ENCODE measurements around the gene TSPEAR. TPM values are rescaled to one million over a fixed set of nuclear protein-coding genes. Genes with fewer than 3 reads are reported as not detected.

The TSPEAR gene
- total RNA-seq, 2 donors from 2014 or later: not detected

DNA sequence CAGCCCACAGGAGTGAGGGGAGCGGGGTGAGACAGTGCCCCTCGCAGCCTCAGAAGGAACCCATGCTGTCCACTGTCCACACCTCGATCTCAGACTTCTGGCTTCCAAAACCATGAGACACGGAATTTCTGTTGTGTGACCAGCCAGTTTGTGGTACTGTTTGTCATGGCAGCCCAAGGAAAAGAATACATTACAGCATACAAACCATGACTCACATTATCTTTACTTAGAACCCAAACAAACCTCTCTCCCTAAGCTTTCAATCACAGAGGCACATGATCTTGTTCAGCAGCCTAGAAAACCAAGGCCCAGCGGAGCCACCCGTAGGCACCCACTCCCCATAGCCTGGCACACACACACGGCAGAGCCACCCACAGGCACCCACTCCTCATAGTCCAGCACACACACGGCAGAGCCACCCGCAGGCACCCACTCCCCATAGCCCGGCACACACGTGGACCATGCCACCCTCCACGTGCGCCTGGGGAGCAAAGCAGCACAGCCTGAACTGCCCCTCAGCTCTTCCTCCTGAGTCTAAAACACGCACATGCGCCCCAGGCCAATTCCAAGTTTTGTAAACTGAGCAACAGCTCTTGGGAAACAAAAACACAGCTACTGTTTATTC lies 138.3 kb downstream of the TSPEAR start:
- no peaks in the 10 kb centered on the region for H3K36me3 ChIP-seq
- no peaks in the 10 kb centered on the region for H3K27me3 ChIP-seq (replicated peaks; ENCODE audit: insufficient read depth)
- TF ChIP-seq, protein P1, sequence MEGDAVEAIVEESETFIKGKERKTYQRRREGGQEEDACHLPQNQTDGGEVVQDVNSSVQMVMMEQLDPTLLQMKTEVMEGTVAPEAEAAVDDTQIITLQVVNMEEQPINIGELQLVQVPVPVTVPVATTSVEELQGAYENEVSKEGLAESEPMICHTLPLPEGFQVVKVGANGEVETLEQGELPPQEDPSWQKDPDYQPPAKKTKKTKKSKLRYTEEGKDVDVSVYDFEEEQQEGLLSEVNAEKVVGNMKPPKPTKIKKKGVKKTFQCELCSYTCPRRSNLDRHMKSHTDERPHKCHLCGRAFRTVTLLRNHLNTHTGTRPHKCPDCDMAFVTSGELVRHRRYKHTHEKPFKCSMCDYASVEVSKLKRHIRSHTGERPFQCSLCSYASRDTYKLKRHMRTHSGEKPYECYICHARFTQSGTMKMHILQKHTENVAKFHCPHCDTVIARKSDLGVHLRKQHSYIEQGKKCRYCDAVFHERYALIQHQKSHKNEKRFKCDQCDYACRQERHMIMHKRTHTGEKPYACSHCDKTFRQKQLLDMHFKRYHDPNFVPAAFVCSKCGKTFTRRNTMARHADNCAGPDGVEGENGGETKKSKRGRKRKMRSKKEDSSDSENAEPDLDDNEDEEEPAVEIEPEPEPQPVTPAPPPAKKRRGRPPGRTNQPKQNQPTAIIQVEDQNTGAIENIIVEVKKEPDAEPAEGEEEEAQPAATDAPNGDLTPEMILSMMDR (IDR thresholded peaks at IDR 0.05): no peak
- no peak for DNase-seq (ENCODE audit: low spot score)
- peaks cover 6% of the 10 kb centered on the region for H3K9me3 ChIP-seq
- no peaks in the 10 kb centered on the region for H3K4me1 ChIP-seq (ENCODE audit: control insufficient read depth in 1 of 2, low read depth in 2 of 2)
- H3K4me3 ChIP-seq: no peak overlapping the region
- no peak overlapping the region for H3K27ac ChIP-seq
- ATAC-seq (ENCODE audit: insufficient number of reproducible peaks, low FRiP score, low read depth): no peak

DNA sequence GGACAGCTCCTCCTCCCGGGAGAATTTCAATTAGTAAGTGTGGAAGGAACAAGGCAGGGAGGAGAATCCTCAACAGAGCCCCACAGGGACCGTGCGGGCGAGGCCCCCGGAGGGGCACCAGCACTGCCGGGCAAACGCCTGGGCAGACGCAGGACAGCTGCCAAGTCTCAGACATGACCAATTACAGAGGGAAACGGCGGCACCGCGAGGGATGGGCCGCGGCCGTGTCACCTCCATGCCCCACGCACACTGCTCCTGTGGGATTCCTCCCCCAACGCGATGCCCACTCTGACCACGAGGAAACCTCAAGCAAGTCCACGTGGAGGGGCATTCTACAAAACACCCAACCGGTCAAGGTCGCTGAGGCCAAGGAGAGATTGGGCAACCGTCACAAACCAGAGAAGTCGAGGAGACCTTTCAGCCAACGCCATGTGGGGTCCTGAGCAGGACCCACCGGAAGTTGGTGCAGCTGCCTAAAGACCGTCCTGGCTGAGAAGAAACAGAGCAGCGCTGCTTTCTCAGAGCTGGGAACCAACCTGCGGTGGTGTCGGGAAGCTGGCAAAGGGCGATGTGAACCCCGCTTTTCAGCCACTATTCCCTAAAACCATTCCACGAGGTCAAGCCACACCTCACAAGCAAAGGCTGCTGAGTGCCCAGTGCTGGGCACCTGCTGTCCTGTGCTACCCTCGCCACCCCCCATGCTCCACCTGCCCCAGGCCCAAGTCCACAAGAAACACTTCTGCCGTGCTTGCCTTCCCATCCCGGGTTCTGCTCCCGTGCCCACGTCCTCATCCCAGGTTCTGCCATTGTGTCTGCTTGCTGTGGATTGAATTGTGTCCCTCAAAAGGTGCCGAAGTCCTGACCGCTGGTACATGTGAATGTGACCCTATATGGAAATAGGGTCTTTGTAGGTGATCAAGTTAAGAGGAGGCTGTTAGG lies 139.3 kb downstream of the TSPEAR start:
- Histone ChIP-seq H3K4me3 (no peak overlapping the region), H3K27me3 (replicated peaks; ENCODE audit: insufficient read depth) (no peaks in the 10 kb centered on the region), H3K4me1 (ENCODE audit: control insufficient read depth in 1 of 2, low read depth in 2 of 2) (no peaks in the 10 kb centered on the region), H3K36me3 (no peaks in the 10 kb centered on the region), H3K9me3 (peaks cover 6% of the 10 kb centered on the region), H3K27ac (no peak overlapping the region)
- TF ChIP-seq, protein P1 (IDR thresholded peaks at IDR 0.05): no peak
- ATAC-seq (ENCODE audit: insufficient number of reproducible peaks, low FRiP score, low read depth): no peak
- no peak for DNase-seq (ENCODE audit: low spot score)

DNA sequence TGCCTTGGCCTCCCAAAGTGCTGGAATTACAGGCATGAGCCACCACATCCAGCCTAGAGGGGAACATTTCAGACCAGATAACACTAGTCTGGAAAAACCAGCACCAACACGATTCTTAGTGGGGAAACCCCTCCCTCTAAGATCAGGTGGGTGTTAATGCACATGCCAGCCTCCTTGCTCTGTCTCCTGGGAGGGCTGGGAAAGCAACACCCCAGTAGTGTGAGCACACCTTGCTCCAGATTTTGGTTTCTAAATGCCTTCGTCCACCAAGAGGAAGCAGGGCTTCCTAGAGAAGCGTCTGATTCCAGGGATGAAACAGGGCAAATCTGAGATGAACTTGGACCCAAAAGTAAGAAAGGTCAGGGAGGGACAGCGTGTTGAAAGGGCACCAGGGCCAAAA lies 140.1 kb downstream of the TSPEAR start:
- no peak overlapping the region for H3K4me3 ChIP-seq
- TF ChIP-seq, protein P1 (IDR thresholded peaks at IDR 0.05): no peak
- DNase-seq (ENCODE audit: low spot score): no peak
- H3K36me3 ChIP-seq: no peaks in the 10 kb centered on the region
- no peaks in the 10 kb centered on the region for H3K4me1 ChIP-seq (ENCODE audit: control insufficient read depth in 1 of 2, low read depth in 2 of 2)
- H3K27ac ChIP-seq: no peak overlapping the region
- ATAC-seq (ENCODE audit: insufficient number of reproducible peaks, low FRiP score, low read depth): no peak
- H3K9me3 ChIP-seq: no peaks in the 10 kb centered on the region
- H3K27me3 ChIP-seq (replicated peaks; ENCODE audit: insufficient read depth): no peaks in the 10 kb centered on the region

DNA sequence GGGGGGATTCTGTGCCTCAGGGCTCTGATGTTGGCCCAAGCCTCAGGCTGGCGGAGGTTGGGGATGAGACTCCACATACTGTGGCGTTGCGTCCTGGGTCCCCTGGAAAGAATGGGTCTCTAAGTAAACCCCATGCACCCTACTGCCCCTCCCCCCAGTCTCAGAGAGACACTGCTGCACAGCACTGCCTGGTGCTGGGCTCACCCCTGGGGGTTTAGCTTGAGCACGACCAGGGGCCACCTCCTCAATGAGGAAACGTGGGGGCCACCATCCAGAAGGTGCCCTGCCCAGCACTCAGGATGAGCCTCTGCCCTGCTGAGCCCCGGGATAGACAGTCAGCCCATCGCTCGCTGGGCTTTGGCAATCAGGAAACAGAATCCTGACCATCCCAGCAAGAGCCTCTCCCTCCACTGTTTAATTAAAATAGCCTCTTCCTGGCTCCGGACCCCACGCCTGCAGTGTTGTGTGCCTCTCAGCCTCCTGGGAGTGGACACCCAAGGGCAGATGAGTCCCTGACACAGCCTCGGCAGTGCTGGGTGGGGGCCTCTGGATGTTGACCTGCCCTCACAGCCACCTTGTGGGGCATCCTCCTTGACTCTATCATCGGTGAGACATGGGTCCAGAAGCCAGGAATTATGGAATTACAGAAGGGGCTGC lies 141.4 kb downstream of the TSPEAR start:
- DNase-seq (ENCODE audit: low spot score) (no peak), ATAC-seq (ENCODE audit: insufficient number of reproducible peaks, low FRiP score, low read depth) (no peak)
- Histone ChIP-seq H3K27ac (no peak overlapping the region), H3K4me3 (no peak overlapping the region), H3K4me1 (ENCODE audit: control insufficient read depth in 1 of 2, low read depth in 2 of 2) (no peaks in the 10 kb centered on the region), H3K9me3 (no peaks in the 10 kb centered on the region), H3K27me3 (replicated peaks; ENCODE audit: insufficient read depth) (no peaks in the 10 kb centered on the region), H3K36me3 (no peaks in the 10 kb centered on the region)
- TF ChIP-seq, protein P1 (IDR thresholded peaks at IDR 0.05): no peak
